DMS114 treated with DMSO at 0.1 percent for 48 hours (cell line): Measurements from ENCODE around the gene GPR183.

Experiments
- DNase-seq: peaks from one replicate; lab custom pipeline; 2025; ENCODE audit not compliant: unreplicated experiment; lab: John Stamatoyannopoulos, UW

GPR183 gene

GRCh38 chr13:99339736-99340397, 32.7 kb upstream of the GPR183 start:
- no peak for DNase-seq

GRCh38 chr13:99339230-99339721, 32.1 kb upstream of the GPR183 start:
- DNase-seq = no peak

DNA sequence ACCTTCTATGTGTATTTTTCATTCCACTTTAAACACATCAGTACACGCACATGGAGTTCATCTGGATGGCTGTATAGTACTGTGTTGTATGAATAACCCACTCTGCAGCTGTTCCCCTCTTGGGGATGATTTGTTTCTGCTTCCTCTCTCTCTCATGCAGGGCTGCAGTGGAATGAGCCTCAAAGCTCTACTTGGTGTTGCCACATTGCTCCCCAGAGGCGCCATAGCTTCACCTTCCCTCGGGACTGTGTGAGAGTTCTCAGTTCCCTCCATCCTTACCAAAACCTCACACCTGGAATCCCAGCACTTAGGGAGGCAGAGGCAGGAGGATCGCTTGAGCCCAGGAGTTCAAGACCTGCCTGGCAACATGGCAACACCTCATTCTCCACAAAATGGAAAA, 28.4 kb upstream of the GPR183 start:
- DNase-seq = no peak

DNA sequence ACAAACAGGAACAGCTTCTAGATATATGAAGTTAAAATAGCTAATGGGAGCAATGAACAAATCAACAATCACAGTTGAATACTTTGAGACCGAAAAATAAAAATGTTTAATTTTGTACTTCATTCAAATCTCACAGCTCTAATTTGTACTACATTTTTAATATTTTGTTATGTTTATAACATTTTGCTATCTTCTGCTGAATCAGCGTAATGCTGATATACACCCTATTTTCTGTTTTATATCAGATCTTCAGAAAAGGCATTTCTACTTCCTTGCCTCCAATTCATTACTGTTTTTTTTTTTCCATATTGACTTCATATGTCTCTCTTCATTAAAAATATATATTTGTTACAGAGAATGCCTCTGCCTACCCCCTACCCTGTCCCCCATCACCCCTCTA, 27.9 kb upstream of the GPR183 start:
- no peak for DNase-seq

DNA sequence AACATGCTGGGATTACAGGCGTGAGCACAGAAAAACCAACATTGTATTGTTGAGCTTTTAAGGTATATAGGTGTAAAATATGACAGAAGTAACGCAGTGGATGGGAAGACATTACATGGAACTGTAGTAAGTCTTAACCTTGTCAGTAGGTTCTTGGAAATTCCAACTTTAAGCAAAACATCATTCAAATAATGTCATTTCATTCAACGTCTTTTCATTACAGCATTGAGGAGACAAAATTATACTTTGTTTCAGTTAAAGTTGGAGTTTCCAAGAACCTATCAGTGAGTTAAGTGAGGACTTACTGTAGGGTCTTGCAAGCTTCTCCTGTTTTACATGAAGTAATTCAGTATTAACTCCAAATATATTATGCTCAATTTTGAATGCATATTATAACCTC, 27.0 kb upstream of the GPR183 start:
- DNase-seq = no peak

DNA sequence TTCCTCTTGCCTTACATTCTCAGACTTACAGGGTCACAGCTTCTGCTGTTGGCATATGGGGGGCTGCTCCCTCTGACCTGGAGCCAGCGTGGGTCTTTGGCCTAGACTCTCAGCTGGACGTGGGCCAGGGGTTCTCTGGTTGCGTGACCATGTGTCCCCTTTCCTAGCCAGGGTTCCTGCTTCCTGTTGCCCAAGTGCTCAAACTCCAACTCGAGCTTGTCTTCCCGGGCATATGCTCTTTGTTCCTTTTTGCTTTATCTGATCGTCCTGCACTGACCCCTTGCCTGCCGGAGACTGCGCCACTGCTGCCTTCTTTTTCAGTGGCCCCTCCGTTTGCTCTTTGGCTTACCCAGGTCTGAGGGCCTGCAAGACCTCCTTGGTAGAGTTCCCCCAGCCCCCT, 25.3 kb upstream of the GPR183 start:
- no peak for DNase-seq

- DNase-seq = no peak
Measured at GRCh38 chr13:99331881-99332293, 24.7 kb upstream of the GPR183 start.

- DNase-seq = no peak
Measured at GRCh38 chr13:99330942-99331341, 23.7 kb upstream of the GPR183 start.

GRCh38 chr13:99329477-99329876, 22.3 kb upstream of the GPR183 start:
- no peak for DNase-seq

- no peak for DNase-seq
Measured at GRCh38 chr13:99327761-99328160, 20.6 kb upstream of the GPR183 start.

DNA sequence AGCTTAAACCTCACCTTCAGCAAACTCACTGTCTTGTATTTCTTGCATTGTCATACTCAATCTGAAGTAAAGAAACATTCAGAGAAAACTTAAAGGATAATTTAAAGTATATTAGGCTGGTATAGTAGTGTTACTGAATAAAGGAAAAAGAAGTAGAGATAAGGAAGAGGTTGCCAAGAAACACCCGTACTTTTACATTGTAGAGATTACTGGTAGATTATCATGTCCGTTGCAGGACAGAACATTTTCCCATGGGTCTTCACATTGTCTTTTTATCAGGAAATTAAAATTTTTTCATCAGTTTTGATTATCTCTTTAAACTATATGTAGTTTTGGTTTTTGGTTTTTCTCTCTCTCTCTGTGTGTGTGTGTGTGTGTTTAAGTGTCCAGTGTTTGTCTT, 19.9 kb upstream of the GPR183 start:
- no peak for DNase-seq

DNA sequence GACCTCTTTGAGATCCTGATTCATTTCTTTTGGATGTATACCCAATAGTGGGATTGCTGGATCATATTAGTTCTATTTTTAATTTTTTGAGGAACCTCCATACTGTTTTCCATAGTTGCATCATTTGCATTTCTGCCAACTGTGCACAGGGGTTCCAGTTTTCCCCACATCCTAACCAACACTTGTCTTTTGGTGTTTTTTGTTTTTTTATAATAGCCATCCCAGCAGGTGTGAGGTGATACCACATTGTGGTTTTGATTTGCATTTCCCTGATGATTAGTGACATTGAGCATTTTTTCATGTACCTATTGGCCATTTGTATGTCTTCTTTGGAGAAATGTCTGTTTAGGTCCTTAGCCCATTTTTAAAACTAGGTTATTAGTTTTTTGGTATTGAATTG, 18.8 kb upstream of the GPR183 start:
- DNase-seq = no peak

GRCh38 chr13:99323488-99323887, 16.3 kb upstream of the GPR183 start:
- DNase-seq = no peak

DNA sequence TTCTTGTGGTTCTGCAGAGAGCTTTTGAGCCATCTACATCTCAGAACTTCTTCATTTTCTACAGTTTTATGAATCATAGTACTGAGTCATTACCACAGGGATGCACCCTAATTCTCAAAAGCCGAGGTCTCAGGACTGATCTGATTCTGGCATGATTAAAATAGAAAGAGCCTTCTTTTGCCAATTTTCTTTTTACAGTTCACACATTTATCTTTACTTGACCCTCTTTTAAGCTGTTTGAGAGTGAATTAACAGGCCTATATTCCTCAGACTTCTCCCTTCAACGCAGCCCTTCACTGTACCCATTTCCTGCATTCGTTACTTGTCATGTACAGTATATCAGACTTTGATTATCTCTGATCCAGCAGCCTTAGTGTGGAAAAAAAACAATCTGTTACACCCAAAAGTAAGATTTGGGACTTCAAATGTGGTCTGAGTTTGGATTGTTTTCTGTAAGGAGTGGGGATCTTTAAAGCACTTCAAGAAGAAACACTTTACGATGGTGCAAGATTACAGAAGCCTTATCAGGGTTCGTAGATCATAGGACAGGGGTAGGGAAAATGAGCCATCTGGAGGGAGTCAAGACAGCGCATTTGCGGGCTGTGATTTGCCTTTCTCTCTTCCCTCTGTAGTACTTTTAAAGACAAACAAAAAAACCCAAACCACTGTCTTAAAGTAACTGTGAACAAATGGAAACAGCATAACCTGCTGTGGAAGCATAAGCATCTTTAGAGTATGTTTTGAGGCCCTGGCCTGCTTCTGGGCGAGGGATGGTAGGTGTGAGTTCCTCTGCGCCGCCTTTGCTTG, 15.3 kb upstream of the GPR183 start:
- DNase-seq = no peak

- DNase-seq = no peak
Measured at GRCh38 chr13:99321709-99322108, 14.5 kb upstream of the GPR183 start.

DNA sequence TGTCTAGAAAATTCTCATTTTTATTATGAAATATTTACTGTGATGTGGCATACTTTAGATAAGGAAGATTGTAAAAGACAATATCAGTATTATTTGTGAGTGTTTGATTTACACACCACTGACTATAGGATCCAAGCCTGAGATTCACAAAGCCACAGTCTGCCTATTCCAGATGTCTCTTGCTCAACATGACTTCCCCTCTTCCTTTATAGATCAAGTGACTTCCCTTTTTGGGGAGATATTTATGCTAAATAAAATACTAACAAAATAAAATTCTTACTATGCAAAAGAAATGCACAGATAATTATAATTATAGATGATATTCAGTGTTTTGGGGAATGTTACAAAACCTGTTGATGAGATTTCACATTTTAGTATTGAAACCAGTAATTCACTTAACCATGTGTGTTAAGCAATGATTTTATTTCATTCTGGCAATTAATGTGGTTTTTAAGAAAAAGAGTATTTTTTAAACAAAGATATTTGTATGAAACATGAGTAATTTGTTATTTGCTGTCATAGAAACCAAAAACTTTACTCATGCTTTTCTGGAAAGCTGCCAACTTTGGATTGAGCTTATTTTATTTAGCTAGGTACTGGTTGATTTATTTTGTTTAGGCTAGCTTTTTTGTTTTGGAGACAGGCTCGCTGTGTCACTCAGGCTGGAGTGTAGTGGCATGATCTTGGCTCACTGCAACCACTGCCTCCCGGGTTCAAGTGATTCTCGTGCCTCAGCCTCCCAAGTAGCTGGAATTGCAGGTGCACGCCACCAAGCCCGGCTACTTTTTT, 13.7 kb upstream of the GPR183 start:
- no peak for DNase-seq

- no peak for DNase-seq
Measured at GRCh38 chr13:99316657-99317256, 9.6 kb upstream of the GPR183 start.

DNA sequence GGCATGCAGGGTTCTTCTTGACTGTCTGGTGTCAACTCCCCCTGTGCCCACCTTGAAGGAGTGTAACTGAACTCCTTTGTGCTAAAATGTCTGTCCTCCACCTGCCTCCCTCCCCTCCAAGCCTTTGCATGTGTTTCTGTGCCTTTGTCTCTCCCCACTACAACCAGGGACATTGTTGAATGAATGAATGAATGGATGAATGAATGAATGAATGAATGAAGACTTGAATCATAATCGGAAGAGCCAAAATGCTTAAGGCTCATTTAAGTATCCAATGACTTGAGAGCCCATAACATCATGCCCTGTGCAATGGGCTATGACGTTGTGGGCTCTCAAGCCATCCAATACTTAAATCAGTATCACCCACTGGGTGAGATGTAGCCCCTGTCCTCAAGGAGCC, 9.0 kb upstream of the GPR183 start:
- DNase-seq = no peak

DNA sequence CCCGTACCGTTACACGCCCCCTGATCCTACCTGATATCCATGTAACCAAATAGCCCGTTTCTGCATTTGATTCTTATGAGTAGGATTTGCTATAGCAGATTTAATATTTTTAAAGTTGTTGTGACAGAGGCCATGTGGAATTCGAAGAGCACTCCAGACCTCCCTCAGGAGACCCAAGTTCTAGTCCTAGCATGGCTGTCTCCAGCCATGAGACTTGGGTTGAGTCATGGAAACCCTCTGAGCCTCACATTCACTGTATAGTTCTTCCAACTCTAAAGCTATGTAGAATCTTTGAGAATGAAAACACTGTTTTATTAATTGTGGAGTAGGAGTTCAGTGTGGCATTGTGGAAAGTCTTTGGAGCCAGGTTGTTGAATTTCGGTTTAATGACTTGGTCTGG, 8.0 kb upstream of the GPR183 start:
- no peak for DNase-seq

DNA sequence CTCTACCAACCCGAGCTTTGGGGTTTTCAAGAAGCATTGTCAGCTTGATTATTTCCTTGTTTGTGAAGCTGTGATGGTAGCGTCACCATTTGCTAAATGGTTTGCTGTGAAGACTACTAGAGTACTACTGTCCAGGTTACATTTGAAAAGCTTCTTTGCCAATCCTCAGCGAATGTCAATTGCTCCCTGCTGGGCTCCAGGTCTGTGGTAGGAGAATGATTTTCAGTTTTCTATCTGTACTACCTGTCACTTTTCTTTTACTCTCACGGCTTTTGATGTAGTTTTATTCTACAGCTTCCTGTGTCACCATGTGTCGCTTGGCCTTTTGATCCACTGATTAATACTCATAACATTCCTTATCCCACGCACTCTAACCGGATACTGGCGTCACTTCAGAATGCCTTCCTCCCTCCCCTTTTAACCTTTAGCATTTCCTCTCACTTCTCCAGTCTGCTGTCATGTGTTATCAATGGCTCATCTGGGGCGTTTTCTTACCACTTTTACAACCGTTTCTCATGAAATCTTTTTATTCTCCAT, 7.5 kb upstream of the GPR183 start:
- no peak for DNase-seq

DNA sequence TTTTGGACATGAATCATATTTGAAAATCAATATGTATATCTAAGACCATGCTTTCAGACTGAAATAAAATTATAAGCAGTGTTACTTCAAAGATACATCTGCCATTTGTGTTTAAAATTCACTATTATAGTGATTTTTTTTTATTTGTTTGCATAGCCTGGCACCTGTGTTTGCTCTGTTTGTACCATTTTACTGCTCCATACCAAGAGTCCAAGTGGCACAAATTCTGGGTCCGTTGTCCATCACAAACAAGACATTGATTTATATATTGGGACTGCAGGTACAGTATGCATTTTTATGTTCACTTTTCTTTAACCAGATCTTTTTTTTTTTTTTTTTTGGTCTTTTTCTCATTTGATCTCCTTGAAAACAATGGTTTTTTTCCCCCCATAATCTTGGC, 6.7 kb upstream of the GPR183 start:
- DNase-seq = no peak
